HUDEP-2 (cell line): ENCODE results near the gene PLP1.
A peak's percentile ranks its signal among the peaks of the same experiment; 100 is the strongest.

Experiments used
- DNase-seq, 76 experiments: peaks; one replicate each; lab custom pipeline; 2025; ENCODE audit not compliant: unreplicated experiment in 76 of 76; lab: John Stamatoyannopoulos, UW

PLP1 gene

DNA sequence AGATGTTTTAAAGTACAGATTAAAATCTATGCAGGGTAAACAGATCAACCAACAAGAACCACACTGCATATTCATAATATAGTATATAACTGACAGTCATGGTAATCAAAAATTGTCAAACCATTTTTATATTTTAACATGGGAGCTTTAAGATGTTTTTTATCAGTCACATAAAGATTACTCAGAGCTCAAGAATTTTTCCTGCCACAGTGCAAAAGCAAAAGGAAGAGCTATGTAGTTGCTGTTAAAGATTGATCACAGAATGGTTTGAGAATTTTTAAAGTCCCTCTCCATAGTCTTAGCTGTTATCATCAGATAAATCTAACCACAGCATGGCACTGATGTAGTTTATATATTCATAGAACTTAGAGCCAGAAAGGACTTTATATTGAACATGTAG, 47.0 kb downstream of the PLP1 start:
- DNase-seq = no peak

DNA sequence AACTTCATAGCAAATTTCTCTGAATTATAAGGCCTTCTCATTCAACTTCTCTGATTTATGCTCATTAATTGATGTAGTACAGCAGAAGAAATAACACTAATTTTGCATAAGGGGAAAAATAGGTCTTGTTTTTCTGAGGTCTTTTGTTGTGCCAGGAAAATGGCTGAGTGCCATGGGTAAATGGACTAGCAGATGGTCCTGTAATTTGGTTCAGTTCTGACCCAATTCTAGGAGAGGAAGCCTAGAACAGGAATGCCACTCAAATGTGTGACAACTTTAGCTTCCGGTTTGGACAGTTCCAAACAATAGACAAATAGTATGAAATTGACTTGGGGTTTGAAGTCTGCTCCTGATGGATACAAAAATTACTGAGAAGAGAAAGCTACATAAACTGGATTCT, 49.2 kb downstream of the PLP1 start:
- DNase-seq = no peak

DNA sequence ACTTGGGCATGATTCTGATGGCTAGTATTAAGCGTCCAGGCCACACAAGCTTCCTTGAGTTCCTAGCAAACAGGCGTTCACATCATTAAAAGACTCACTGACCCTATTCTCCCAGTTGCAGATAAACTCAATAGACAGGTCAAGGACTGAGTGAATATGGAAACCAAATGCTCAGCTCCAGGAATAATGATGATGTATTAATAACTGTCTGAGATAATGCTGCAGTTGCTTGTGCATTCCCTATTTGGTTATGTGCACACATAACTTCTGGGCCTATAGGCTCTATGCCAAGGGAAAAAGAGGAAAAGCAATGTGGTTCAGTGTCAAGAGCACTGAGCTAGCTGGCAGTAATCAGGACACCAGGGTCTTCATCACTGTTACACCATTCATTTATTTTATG, 51.9 kb downstream of the PLP1 start:
- DNase-seq = no peak

DNA sequence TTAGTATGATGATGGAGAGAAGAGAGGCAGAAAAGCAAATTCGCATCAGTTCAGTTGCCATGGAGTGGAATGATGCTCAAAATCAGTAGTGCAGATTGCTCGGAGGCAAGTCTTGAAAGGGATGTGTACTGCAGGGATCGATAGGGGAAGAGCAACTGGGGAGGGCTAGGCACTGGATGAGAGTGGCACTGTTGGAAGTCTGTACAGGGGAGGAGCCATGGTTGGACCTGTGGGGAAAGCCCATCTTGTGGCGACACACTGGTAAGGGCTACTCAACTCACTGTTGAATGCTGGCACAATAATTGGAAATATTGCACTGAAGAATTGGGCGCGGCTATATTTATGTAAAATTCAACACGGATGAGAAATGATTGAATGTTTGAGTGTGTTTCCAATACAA, 54.2 kb downstream of the PLP1 start:
- DNase-seq = no peak

DNA sequence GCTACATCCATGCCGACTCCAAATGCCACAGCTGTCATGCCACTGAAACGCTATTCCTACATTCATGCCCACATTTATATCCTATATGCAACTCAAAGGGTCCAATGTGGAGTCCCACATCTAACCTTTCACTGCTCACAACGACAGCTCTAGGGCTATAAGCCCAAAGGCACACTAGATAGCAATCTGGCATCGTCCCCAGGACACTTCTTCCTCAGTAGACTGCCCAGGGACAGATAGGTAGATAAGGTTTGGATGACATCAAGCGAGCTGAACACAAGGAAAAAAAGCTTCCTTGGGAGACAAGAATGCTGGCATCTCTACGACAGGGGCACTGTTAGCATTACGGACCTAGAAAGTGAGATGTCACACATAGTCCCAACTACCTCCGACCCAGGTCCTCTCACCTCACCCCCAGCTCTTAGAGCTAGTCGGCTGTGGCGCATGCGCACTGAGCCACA, 54.7 kb downstream of the PLP1 start:
- peak in 2 of 76 experiments; percentile 0 to 11 for DNase-seq

DNA sequence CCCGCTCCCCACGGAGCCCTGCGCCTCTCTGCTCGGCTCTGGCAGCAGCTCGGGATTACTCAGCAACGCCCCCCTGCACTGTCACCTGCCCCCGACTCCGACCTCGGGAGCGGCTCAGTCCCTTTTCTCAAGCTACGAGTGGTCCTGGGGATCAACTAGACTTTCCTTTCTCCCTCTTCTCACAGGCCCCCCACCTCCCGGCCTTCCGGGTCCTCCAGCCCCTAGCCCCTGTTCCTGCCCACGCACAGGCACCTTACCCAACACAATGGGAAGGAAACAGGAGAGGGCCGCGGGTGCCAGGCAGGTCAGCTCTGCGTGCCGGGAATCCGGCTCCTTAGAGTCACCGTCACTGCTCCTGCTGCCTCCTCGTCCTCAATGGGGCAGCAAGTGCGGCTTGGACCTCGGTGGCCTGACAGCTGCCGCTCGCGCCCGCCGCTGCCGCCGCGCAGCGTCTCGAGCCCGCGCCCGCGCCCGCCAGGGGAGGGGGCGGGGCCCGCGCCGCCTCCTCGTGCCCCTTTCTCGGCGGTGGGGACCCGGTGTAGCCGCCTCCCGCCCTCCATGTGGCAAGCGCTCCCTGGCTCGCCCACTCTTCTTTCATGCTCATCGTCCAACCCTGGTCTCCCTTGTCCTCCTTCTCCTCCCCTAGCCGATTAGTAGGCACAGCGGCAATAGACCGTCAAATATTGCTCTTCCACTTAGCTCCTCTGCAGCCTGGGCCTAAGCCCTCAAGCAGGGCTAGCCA, 55.3 kb downstream of the PLP1 start, which contains the start of gene RAB9B:
RAB9B (minus strand) TSS at position 455 of the 742 bp plus-strand sequence. CDS start 6,473 bp downstream, outside the sequence.
- peak in 13 of 76 experiments; percentile 0 to 9 (median 0) for DNase-seq

DNA sequence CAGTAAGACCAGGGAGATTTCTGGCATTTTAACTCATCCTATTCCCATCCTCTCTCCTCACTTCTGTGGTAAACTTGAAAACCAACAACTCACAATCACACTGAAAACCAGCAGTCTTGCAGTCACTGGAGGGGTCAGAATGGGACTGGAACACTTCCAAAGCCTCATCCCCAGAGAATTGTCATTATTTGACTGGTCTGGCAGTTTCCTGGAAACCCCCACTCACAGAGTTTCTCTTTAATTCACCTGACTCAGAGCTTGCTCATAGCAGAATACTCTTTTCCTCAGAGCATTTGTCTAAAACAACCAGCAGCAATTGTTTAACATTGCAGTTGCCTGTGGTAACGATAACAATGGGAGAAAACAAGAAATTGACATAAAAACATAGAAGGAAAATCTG, 62.8 kb downstream of the PLP1 start:
- no peak for DNase-seq
